Fibroblast of gingiva (primary cell): ENCODE results near the gene ANKRD13C.

Experiments used
- DNase-seq: peaks from one replicate; pipeline ENCODE4 v3.0.0-alpha.2; 2011; ENCODE audit warnings: low read depth

The ANKRD13C gene

DNA sequence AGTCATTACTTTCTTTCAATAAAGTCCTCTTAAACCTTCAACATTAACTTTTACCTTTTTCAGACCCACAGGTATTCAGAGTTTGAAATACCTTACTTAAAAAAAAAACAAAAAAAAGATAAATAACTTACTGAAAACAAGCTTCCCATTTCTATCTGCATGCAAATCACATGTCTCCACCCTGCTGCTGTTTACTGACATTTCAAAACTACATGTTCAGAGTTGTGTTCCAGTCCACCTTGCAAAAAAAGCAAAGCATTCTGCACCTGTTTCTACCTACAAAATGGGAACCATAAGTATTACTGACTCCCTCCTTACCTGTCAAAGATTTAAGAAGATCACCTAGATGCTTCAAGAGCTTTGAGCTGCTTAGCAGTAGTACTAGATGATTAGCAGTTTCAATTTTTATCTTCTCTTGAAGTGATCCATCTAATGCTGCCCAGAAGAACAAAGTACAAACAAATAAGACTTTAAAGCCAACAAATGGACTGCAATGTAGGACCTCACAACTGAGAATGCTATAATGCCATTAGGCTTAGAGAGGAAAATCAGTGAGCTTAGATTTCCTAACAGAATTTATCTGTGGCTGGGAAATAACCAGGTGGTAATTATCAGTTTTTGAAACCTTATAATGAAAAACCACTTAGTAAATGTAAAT is 61.2 kb downstream of the ANKRD13C start:
- DNase-seq = no peak

DNA sequence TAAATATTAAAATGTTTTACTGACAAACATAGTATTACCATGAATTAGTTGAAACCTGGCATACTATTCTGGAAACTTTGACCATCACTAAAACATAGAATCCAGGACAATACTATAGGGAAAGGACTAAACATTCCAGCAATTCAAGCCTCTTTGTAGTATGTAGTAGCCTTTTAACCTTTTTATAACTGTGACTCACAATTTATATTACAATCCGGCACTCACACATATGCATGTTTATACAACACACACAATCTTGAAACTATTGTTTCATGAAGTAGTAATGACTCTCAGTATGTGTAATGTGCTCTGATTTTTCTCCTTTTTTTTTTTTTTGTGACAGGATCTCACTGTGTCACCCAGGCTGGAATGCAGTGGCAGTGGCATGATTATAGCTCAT is 64.3 kb downstream of the ANKRD13C start:
- peak; percentile 1 for DNase-seq

- peak; percentile 33 for DNase-seq
These were observed 66.4 kb downstream of the ANKRD13C start for GRCh38 chr1:70288166-70288565.

DNA sequence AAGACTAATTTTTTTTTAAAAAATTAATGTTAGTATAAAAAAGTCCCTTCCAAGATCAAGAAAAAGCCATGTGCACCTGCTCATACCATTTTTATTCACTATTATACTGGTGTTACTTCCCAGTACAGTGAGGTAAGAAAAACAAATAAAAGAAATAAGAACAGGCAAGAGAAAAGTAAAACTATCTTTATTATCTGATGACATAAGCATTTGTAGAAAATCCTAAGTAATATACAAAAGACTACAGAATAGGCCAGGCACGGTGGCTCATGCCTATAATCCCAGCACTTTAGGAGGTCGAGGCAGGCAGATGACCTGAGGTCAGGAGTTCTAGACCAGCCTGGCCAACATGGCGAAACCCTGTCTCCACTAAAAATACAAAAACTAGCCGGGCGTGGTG is 68.1 kb downstream of the ANKRD13C start:
- DNase-seq = no peak

- no peak for DNase-seq
These were observed 70.2 kb downstream of the ANKRD13C start for GRCh38 chr1:70284366-70284765.

GRCh38 chr1:70278710-70279109 is 75.8 kb downstream of the ANKRD13C start:
- DNase-seq = no peak

- DNase-seq = no peak
These were observed 76.6 kb downstream of the ANKRD13C start for GRCh38 chr1:70277875-70278274.

- DNase-seq = no peak
These were observed 88.6 kb downstream of the ANKRD13C start for GRCh38 chr1:70265946-70266345.

DNA sequence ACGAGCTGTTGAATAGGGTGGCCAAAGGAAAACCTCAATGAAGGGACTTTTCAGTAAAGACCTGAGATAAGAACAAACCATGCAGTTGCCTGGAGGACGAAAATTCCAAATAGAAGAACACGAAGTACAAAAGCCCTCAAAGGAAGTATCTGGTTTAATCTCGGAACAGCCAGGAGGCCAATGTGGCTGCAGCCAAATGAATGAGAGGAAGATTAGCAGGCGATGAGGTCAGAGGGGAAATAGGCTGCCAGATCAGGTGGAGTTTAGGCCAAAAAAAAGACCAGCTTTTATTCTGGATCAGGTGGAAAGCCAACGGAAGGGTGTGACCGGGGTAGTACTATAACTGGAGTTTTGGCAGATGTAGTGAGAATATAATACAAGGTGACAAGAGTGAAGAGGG is 89.7 kb downstream of the ANKRD13C start:
- DNase-seq = no peak

DNA sequence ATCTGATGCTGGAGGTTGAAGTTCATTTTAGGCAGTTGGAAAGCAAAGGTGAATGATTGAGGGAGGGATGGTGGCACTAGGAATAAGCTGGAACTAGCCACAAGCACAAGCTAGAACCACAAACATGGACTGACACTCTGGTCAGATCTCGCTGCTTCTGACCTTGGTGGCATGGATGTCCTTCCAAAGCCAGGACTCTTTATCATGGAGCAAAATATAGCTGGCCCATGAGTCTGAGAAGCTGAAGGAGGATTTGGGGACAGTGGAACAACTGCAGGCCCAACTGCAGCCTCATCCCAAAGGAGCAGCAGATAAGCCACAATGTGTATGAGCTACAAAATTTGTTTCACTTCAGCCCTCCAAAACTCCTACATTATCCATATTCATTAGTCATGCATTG is 97.9 kb downstream of the ANKRD13C start:
- no peak for DNase-seq

DNA sequence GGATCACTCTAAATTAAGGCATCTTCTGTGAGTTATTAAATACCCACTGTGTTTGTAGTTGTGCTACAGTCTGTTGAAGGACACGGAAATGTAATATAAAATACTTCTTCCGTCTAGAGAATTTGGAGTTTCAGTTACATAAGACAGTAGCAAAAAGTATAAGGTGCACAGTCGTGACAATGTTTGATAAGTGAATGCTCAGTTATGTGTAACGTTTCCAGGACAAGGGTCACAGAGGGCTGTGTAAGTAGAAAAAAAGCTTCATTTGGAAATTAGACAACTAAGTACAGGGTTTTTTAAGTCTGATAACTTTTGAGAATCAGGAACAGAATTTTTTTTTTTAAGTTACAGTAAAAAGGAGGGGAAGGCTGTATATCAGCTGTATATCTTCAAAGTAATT is 105.8 kb downstream of the ANKRD13C start:
- no peak for DNase-seq

DNA sequence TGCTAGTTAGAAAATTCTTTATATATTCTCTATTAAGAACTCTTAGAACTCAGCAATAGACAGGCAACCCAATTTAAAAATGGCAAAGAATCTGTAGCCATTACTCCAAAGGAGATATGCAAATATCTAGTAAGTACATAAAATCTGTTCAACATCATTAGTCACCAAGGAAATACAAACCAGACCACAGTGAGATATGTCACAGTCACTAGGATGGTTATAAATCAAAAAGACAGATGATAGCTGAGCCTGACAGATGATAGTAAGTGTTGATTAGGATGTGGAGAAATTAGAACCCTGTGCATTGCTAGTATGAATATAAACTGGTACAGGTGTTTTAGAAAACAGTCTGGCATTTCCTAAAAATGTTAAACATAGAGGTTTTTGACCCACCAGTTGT is 106.8 kb downstream of the ANKRD13C start:
- DNase-seq = no peak

DNA sequence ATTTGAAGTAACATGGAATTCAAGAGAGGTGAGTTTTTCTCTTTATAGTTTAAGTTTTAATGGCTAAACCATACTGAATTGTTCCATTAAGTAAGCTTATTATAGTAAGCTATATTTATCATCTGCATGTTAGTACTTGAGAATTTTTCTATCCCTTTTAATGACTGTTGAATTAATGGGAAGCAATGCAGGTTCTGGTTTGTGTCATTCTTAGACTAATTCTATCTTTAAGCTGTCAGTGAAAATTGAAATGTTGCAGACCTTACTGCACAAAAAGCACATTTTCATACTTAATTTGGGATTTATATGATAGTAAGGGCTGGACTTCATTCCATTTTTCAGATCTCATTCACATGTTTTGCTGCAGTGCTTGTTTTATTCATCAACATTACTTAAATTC is 107.4 kb downstream of the ANKRD13C start:
- DNase-seq = no peak

GRCh38 chr1:70239940-70240339 is 114.6 kb downstream of the ANKRD13C start:
- DNase-seq = no peak

GRCh38 chr1:70234733-70235132 is 119.8 kb downstream of the ANKRD13C start:
- no peak for DNase-seq

DNA sequence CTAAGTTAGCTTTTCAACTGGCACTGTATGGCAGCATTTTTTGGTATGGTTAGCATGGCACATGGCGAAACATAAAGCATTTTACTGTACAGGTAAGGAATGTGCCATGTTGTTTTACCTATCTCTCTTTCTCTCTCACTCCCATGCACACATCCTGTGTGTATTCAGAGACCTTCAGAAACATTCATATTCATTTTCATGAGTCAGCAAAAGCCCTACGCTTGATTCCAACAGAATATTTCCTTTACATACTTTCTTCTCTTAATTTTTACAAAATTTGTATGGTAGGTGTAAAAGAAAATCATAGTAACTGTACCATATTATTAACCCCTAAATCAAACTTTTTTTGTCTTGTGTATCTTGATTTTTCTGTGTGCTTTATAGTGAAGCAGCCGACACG is 123.0 kb downstream of the ANKRD13C start:
- no peak for DNase-seq

GRCh38 chr1:70228670-70229069 is 125.9 kb downstream of the ANKRD13C start:
- no peak for DNase-seq

DNA sequence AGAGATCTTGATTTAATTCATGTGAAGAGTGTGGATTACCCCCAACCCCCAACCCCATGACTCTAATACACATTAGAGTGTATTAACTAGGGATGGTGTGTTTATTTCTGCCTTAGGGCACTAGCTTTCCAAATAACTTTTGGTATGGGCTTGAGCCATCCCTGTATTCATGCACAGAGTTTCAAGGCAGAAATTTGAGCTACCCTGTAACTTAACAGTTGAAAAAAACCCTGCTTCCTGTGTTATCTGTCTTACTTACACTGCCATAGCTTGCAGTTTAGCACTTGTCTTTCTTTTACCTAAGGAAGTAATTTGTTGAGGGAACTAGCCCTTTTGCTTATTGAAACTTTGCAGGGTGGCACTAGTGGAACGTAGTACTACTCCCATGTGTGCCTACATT is 127.1 kb downstream of the ANKRD13C start:
- DNase-seq = peak; percentile 23

DNA sequence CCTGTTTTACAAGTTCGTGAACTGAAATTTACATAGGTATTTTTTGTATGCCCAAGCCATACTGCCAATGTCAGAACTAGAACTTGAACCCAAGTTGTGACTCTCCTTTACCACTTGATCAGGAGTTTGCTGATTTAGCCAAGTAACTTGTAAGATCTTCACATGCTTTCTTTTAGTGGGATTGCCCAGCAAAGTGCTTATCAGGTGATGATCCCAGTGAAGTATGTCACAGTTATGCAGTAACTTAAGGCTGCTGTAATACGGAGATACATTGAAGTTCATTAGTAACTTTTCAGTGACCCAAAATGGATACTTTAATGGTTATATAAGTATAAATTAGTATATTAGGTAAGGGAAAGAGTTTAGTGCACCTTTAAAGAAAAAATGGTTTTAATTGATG is 129.6 kb downstream of the ANKRD13C start:
- DNase-seq = no peak

- no peak for DNase-seq
These were observed 131.7 kb downstream of the ANKRD13C start for GRCh38 chr1:70222716-70223235.

DNA sequence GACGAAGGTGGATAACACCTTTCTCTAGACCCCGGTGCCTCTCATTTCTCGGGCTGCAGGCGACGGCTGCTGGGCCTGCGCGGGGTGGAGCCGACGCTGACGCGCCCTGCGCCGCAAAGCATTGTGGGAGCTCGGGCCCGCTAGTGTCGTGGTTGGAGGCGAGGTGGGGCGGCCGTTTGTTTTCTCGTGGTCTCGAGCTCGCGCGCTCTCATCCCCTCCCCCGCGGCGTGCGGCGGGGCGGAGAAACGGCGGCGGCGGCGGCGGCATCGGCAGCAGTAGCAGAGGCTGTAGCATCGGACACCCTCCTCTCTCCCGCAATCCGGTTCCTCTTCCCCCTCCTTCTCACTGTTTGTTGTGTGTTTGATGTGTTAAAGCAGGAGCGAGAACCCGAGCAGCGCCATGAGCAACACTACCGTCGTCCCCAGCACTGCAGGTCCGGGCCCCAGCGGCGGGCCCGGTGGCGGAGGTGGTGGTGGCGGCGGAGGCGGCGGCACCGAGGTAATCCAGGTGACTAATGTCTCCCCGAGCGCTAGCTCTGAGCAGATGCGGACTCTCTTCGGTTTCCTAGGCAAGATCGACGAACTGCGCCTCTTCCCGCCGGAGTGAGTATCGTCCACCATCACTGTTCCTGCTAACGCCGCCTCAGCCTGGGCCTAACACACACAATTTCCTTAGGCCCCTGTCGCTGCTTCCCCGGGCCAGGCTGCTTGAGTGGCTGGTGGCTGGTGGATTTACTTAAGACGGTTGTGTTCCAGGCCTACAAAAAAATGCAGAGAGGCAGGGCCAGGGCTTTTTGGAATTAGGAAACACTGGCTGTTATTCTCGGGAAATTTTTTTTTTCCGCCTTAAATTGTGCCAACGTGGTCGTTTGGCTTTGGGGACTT is 133.0 kb downstream of the ANKRD13C start, which contains the start of gene SRSF11:
TSS of gene SRSF11 (plus strand) at position 143 of the 884 bp plus-strand sequence. CDS start at position 400, 257 bp downstream.
- peak; percentile 94 for DNase-seq

GRCh38 chr1:70220517-70221237 is 133.8 kb downstream of the ANKRD13C start:
- DNase-seq = no peak
